ENCODE data around the gene ITPRIPL2.

Gene ITPRIPL2

GRCh38 chr16:19139436-19140091, 25.8 kb downstream of the ITPRIPL2 start:
- in situ Hi-C loops (cut with HindIII; ENCODE audit: low sequenced_read_pairs): no loop called here

GRCh38 chr16:19140396-19140795, 26.6 kb downstream of the ITPRIPL2 start:
- in situ Hi-C loops (cut with HindIII; ENCODE audit: low sequenced_read_pairs): no loop called here

- in situ Hi-C loops (cut with HindIII; ENCODE audit: low sequenced_read_pairs): no loop called here
Measured at GRCh38 chr16:19142939-19143598, 29.3 kb downstream of the ITPRIPL2 start.

GRCh38 chr16:19143599-19143956, 29.8 kb downstream of the ITPRIPL2 start:
- in situ Hi-C loops (cut with HindIII; ENCODE audit: low sequenced_read_pairs): no loop called here

GRCh38 chr16:19145010-19145409, 31.2 kb downstream of the ITPRIPL2 start:
- in situ Hi-C loops (cut with HindIII; ENCODE audit: low sequenced_read_pairs): no loop called here

GRCh38 chr16:19147126-19147525, 33.4 kb downstream of the ITPRIPL2 start:
- in situ Hi-C loops (cut with HindIII; ENCODE audit: low sequenced_read_pairs): no loop called here

- in situ Hi-C loops (cut with HindIII; ENCODE audit: low sequenced_read_pairs): no loop called here
Measured at GRCh38 chr16:19147627-19148026, 33.9 kb downstream of the ITPRIPL2 start.

GRCh38 chr16:19148189-19148588, 34.4 kb downstream of the ITPRIPL2 start:
- in situ Hi-C loops (cut with HindIII; ENCODE audit: low sequenced_read_pairs): no loop called here

- in situ Hi-C loops (cut with HindIII; ENCODE audit: low sequenced_read_pairs): no loop called here
Measured at GRCh38 chr16:19151310-19151709, 37.5 kb downstream of the ITPRIPL2 start.

GRCh38 chr16:19152042-19152441, 38.3 kb downstream of the ITPRIPL2 start:
- in situ Hi-C loops (cut with HindIII; ENCODE audit: low sequenced_read_pairs): no loop called here

- in situ Hi-C loops (cut with HindIII; ENCODE audit: low sequenced_read_pairs): no loop called here
Measured at GRCh38 chr16:19153876-19154275, 40.1 kb downstream of the ITPRIPL2 start.

- in situ Hi-C loops (cut with HindIII; ENCODE audit: low sequenced_read_pairs): no loop called here
Measured at GRCh38 chr16:19162085-19162484, 48.3 kb downstream of the ITPRIPL2 start.

- in situ Hi-C loops (cut with HindIII; ENCODE audit: low sequenced_read_pairs): no loop called here
Measured at GRCh38 chr16:19163215-19163614, 49.5 kb downstream of the ITPRIPL2 start.

GRCh38 chr16:19164285-19164684, 50.5 kb downstream of the ITPRIPL2 start:
- in situ Hi-C loops (cut with HindIII; ENCODE audit: low sequenced_read_pairs): no loop called here

- in situ Hi-C loops (cut with HindIII; ENCODE audit: low sequenced_read_pairs): no loop called here
Measured at GRCh38 chr16:19165101-19165500, 51.3 kb downstream of the ITPRIPL2 start.

GRCh38 chr16:19166500-19166899, 52.7 kb downstream of the ITPRIPL2 start:
- in situ Hi-C loops (cut with HindIII; ENCODE audit: low sequenced_read_pairs): no loop called here

GRCh38 chr16:19167710-19168370, 54.1 kb downstream of the ITPRIPL2 start, which contains the start of gene SYT17:
Gene SYT17 (plus strand): TSS chr16:19168240. CDS start chr16:19168647, 407 bp downstream.
- in situ Hi-C loops (cut with HindIII; ENCODE audit: low sequenced_read_pairs): no loop called here

- in situ Hi-C loops (cut with HindIII; ENCODE audit: low sequenced_read_pairs): no loop called here
Measured at GRCh38 chr16:19168371-19169081, 54.8 kb downstream of the ITPRIPL2 start.

GRCh38 chr16:19169082-19169639, 55.4 kb downstream of the ITPRIPL2 start:
- in situ Hi-C loops (cut with HindIII; ENCODE audit: low sequenced_read_pairs): no loop called here

- in situ Hi-C loops (cut with HindIII; ENCODE audit: low sequenced_read_pairs): no loop called here
Measured at GRCh38 chr16:19170043-19170655, 56.4 kb downstream of the ITPRIPL2 start.

Measured in endothelial cell of hepatic sinusoid (primary cell).